HL-60 (cell line): ENCODE data around the gene GNA14.

ENCODE experiments used
- GABPA ChIP-seq: IDR thresholded peaks from 2 replicates; pipeline ENCODE4 v1.6.1; 2012; ENCODE audit warnings: low read depth
- POLR2AphosphoS5 ChIP-seq: IDR thresholded peaks from 2 replicates; pipeline ENCODE4 v1.6.1; 2012; ENCODE audit warnings: low read depth
- SPI1 ChIP-seq: IDR thresholded peaks from 2 replicates; pipeline ENCODE4 v1.6.1; 2012; ENCODE audit warnings: low read depth, mild to moderate bottlenecking, borderline replicate concordance
- TF ChIP-seq, protein P1 (sequence below): IDR thresholded peaks from one replicate; pipeline ENCODE4 v1.5.1; 2011; ENCODE audit warnings: low read length, control low read depth, inconsistent platforms; ENCODE audit not compliant: insufficient read depth
- TF ChIP-seq, protein P2 (sequence below): IDR thresholded peaks from 2 replicates; pipeline ENCODE4 v1.6.1; 2012; ENCODE audit warnings: low read depth; ENCODE audit not compliant: insufficient replicate concordance

DNA sequence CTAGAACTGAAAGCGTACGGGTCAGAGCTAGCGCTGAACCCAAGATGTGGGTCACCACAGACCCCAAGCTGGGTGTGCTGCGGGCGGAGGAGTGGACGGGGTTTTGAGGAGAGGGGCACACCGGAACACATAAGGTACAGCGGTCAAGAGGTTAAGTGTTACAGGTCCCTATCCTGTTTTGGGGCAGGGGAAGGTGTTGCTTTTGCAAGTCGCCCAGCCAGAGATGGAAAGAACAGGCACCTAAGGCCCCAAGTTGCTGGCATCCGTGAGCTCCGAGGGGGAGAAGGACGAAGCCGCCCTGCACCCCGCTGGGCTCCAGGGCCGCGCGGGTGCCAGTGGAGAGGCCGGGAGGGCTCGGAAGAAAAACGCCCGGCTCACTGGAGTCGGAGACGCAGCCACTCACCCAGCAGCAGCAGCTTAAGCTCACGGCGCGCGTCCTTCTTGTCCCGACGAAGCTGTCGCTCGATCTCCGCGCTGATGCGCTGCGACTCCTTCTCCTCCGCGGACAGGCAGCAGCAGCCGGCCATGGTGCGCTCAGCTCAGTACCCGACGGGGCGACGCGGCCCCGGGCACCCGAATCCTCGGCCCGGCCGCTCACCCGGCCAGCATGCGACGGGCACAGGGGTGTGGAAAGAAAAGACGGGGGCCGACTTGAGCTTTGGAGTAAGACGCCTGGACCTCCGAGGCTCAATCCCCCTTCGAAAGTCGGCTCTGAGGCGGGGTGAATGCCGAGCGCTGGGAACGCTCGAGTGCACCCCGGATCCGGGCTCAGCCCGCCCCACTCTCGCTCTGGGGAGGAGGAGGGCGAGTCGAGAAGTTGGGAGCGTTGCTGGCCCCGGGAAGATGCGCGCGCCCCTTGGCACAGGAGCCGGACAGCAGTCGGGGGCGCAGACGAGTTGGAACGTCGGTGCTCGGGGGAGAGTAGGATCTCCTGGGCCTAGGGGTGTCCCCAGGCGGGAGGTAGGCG lies 572 bp downstream of the GNA14 start:
- TF ChIP-seq, protein P1, sequence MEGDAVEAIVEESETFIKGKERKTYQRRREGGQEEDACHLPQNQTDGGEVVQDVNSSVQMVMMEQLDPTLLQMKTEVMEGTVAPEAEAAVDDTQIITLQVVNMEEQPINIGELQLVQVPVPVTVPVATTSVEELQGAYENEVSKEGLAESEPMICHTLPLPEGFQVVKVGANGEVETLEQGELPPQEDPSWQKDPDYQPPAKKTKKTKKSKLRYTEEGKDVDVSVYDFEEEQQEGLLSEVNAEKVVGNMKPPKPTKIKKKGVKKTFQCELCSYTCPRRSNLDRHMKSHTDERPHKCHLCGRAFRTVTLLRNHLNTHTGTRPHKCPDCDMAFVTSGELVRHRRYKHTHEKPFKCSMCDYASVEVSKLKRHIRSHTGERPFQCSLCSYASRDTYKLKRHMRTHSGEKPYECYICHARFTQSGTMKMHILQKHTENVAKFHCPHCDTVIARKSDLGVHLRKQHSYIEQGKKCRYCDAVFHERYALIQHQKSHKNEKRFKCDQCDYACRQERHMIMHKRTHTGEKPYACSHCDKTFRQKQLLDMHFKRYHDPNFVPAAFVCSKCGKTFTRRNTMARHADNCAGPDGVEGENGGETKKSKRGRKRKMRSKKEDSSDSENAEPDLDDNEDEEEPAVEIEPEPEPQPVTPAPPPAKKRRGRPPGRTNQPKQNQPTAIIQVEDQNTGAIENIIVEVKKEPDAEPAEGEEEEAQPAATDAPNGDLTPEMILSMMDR, result no peak
- TF ChIP-seq, protein P2, sequence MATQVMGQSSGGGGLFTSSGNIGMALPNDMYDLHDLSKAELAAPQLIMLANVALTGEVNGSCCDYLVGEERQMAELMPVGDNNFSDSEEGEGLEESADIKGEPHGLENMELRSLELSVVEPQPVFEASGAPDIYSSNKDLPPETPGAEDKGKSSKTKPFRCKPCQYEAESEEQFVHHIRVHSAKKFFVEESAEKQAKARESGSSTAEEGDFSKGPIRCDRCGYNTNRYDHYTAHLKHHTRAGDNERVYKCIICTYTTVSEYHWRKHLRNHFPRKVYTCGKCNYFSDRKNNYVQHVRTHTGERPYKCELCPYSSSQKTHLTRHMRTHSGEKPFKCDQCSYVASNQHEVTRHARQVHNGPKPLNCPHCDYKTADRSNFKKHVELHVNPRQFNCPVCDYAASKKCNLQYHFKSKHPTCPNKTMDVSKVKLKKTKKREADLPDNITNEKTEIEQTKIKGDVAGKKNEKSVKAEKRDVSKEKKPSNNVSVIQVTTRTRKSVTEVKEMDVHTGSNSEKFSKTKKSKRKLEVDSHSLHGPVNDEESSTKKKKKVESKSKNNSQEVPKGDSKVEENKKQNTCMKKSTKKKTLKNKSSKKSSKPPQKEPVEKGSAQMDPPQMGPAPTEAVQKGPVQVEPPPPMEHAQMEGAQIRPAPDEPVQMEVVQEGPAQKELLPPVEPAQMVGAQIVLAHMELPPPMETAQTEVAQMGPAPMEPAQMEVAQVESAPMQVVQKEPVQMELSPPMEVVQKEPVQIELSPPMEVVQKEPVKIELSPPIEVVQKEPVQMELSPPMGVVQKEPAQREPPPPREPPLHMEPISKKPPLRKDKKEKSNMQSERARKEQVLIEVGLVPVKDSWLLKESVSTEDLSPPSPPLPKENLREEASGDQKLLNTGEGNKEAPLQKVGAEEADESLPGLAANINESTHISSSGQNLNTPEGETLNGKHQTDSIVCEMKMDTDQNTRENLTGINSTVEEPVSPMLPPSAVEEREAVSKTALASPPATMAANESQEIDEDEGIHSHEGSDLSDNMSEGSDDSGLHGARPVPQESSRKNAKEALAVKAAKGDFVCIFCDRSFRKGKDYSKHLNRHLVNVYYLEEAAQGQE, result no peak
- no peak for TF ChIP-seq GABPA
- TF ChIP-seq POLR2AphosphoS5, result no peak
- TF ChIP-seq SPI1, result no peak
